Measurements from ENCODE around the gene DAB2IP. TPM values are rescaled to one million over a fixed set of nuclear protein-coding genes. Genes with fewer than 3 reads are reported as not detected.
A peak's percentile ranks its signal among the peaks of the same experiment; 100 is the strongest.

DAB2IP gene
- total RNA-seq, 1 donor from 2014 or later = 44.7 TPM

- DNase-seq (peak; percentile 89), ATAC-seq (ENCODE audit: poor library complexity) (peak; percentile 91)
- intact Hi-C loops (cut with DNase I) = no loop called here
Measured at GRCh38 chr9:121772600-121773285, 121.3 kb downstream of the DAB2IP start.

GRCh38 chr9:121773286-121773953, 122.0 kb downstream of the DAB2IP start:
- ATAC-seq (ENCODE audit: poor library complexity) = no peak
- DNase-seq = no peak
- intact Hi-C loops (cut with DNase I) = no loop called here

GRCh38 chr9:121773954-121774714, 122.7 kb downstream of the DAB2IP start:
- intact Hi-C loops (cut with DNase I) = no loop called here
- ATAC-seq (ENCODE audit: poor library complexity) (no peak), DNase-seq (peak; percentile 38)

- ATAC-seq (ENCODE audit: poor library complexity) = no peak
- intact Hi-C loops (cut with DNase I) = no loop called here
- peak; percentile 44 for DNase-seq
Measured at GRCh38 chr9:121774715-121775613, 123.5 kb downstream of the DAB2IP start.

- peak; percentile 38 for DNase-seq
- ATAC-seq (ENCODE audit: poor library complexity) = no peak
- intact Hi-C loops (cut with DNase I) = no loop called here
Measured at GRCh38 chr9:121776001-121776738, 124.7 kb downstream of the DAB2IP start.

GRCh38 chr9:121776739-121777637, 125.6 kb downstream of the DAB2IP start:
- DNase-seq (no peak), ATAC-seq (ENCODE audit: poor library complexity) (no peak)
- intact Hi-C loops (cut with DNase I) = no loop called here

- ATAC-seq (ENCODE audit: poor library complexity) = peak; percentile 63
- intact Hi-C loops (cut with DNase I) = no loop called here
- no peak for DNase-seq
Measured at GRCh38 chr9:121778252-121779225, 127.1 kb downstream of the DAB2IP start.

- ATAC-seq (ENCODE audit: poor library complexity) (peak; percentile 28), DNase-seq (peak; percentile 36)
- intact Hi-C loops (cut with DNase I) = no loop called here
Measured at GRCh38 chr9:121779381-121780117, 128.1 kb downstream of the DAB2IP start.

GRCh38 chr9:121780177-121781040, 129.0 kb downstream of the DAB2IP start:
- ATAC-seq (ENCODE audit: poor library complexity) = no peak
- intact Hi-C loops (cut with DNase I) = no loop called here
- no peak for DNase-seq

- ATAC-seq (ENCODE audit: poor library complexity) = no peak
Measured at GRCh38 chr9:121781145-121781548, 129.7 kb downstream of the DAB2IP start.

GRCh38 chr9:121781701-121782464, 130.4 kb downstream of the DAB2IP start:
- DNase-seq (peak; percentile 34), ATAC-seq (ENCODE audit: poor library complexity) (no peak)
- intact Hi-C loops (cut with DNase I) = no loop called here

More at GRCh38 chr9:121781145-121781548, 129.7 kb downstream of the DAB2IP start:
- intact Hi-C loops (cut with DNase I) = no loop called here
- DNase-seq = peak; percentile 24

- ATAC-seq (ENCODE audit: poor library complexity) = no peak
- DNase-seq = no peak
- intact Hi-C loops (cut with DNase I) = no loop called here
Measured at GRCh38 chr9:121782514-121783110, 131.2 kb downstream of the DAB2IP start.

- DNase-seq (no peak), ATAC-seq (ENCODE audit: poor library complexity) (no peak)
- intact Hi-C loops (cut with DNase I) = no loop called here
Measured at GRCh38 chr9:121783111-121783510, 131.7 kb downstream of the DAB2IP start.
